Measurements from ENCODE around the gene EMX1. TPM values are rescaled to one million over a fixed set of nuclear protein-coding genes. Genes with fewer than 3 reads are reported as not detected.
A peak's percentile ranks its signal among the peaks of the same experiment; 100 is the strongest.

Gene EMX1
- total and polyA plus RNA-seq, 2 of the 13 experiments (the other 11 are each of a cell fraction or from before 2014, with no cell fraction given), result 0.62 to 4.9 TPM

DNA sequence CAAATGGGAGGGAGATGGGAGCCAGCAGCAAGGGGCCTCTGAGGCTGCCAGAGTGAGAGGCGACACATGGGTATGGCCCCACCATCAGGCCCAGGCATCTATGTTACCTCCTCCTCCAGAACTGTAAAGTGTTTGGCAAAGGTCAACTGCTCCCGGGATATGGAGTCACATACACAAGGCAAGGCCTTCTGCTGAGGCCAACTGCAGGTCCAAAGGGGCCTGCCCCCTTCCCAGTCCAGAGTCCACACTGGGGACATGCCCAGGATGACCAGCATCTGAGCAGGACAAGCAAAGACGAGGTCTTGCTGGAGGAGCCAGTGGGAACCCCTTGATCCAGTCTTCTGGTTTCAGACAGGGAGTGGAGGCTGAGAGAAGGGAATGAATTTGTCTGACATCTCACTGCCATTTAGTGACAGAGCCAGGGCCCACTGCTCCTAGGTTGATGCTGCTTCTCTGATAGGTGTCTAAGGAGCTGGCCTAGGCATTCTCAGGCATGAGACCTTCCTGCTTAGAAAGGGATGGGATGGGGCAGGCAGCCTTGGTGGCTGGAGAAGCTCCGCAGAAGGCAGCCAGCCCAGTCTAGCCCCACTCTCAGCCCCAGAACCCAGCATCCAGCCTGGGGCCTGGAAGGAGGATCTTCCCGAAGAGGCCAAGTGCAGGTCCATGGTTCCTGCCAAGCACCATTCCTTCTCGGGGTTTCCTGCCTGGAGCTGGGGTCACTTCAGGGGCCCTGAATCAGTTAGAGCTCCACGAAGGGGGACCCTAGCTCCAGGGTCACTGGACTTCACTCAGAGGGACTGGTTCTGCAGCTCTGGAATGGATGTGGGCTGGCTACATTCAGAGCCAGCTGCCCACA, 26.4 kb downstream of the EMX1 start (continued):
- no peak for TF ChIP-seq KDM3A (CRISPR knock-in tag; IDR thresholded peaks at IDR 0.05; ENCODE audit: low read depth)
- no peak for TF ChIP-seq ZNF776 (CRISPR knock-in tag; IDR thresholded peaks at IDR 0.05)
- no peak for TF ChIP-seq ZNF589 (CRISPR knock-in tag; conservative IDR thresholded peaks at IDR 0.05)
- no peak for TF ChIP-seq ZNF354B (CRISPR knock-in tag; IDR thresholded peaks at IDR 0.05)
- no peak for TF ChIP-seq ZSCAN29 (CRISPR knock-in tag; conservative IDR thresholded peaks at IDR 0.05)
- TF ChIP-seq, protein P1, sequence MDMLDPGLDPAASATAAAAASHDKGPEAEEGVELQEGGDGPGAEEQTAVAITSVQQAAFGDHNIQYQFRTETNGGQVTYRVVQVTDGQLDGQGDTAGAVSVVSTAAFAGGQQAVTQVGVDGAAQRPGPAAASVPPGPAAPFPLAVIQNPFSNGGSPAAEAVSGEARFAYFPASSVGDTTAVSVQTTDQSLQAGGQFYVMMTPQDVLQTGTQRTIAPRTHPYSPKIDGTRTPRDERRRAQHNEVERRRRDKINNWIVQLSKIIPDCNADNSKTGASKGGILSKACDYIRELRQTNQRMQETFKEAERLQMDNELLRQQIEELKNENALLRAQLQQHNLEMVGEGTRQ (IDR thresholded peaks at IDR 0.05; ENCODE audit: low read depth, low read length), result no peak
- TF ChIP-seq, protein P1 (CRISPR knock-in tag; IDR thresholded peaks at IDR 0.05; ENCODE audit: borderline replicate concordance), result no peak
- no peak for TF ChIP-seq PRMT3 (CRISPR knock-in tag; IDR thresholded peaks at IDR 0.05; ENCODE audit: borderline replicate concordance, low read depth)
- TF ChIP-seq, protein P2, sequence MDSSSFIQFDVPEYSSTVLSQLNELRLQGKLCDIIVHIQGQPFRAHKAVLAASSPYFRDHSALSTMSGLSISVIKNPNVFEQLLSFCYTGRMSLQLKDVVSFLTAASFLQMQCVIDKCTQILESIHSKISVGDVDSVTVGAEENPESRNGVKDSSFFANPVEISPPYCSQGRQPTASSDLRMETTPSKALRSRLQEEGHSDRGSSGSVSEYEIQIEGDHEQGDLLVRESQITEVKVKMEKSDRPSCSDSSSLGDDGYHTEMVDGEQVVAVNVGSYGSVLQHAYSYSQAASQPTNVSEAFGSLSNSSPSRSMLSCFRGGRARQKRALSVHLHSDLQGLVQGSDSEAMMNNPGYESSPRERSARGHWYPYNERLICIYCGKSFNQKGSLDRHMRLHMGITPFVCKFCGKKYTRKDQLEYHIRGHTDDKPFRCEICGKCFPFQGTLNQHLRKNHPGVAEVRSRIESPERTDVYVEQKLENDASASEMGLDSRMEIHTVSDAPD (CRISPR knock-in tag; IDR thresholded peaks at IDR 0.05), result no peak
- TF ChIP-seq ZC3H4 (CRISPR knock-in tag; IDR thresholded peaks at IDR 0.05; ENCODE audit: borderline replicate concordance), result no peak
- peak; percentile 91 for TF ChIP-seq ZNF644 (CRISPR knock-in tag; IDR thresholded peaks at IDR 0.05; ENCODE audit: low read depth)
- TF ChIP-seq ZNF569 (CRISPR knock-in tag; IDR thresholded peaks at IDR 0.05; ENCODE audit: borderline replicate concordance), result no peak
- no peak for TF ChIP-seq ZNF232 (CRISPR knock-in tag; IDR thresholded peaks at IDR 0.05; ENCODE audit: borderline replicate concordance)
- no peak for TF ChIP-seq ZNF296 (CRISPR knock-in tag; conservative IDR thresholded peaks at IDR 0.05)
- TF ChIP-seq ZNF275 (CRISPR knock-in tag; IDR thresholded peaks at IDR 0.05; ENCODE audit: borderline replicate concordance), result no peak
- no peak for TF ChIP-seq ZNF33A (CRISPR knock-in tag; IDR thresholded peaks at IDR 0.05; ENCODE audit: borderline replicate concordance)
- TF ChIP-seq CBX2 (IDR thresholded peaks at IDR 0.05; ENCODE audit: low read depth, low read length), result no peak
- no peak for TF ChIP-seq CBX2 (CRISPR knock-in tag; IDR thresholded peaks at IDR 0.05; ENCODE audit: low read depth)
- TF ChIP-seq IKZF1 (IDR thresholded peaks at IDR 0.05), result no peak
- no peak for TF ChIP-seq NFE2L2 (IDR thresholded peaks at IDR 0.05; ENCODE audit: low read length)
- TF ChIP-seq TERF1 (CRISPR knock-in tag; IDR thresholded peaks at IDR 0.05), result no peak
- peak; percentile 95 for TF ChIP-seq HNF4A (CRISPR knock-in tag; IDR thresholded peaks at IDR 0.05)
- no peak for TF ChIP-seq IRF2 (CRISPR knock-in tag; IDR thresholded peaks at IDR 0.05)
- no peak for TF ChIP-seq POLR2G (IDR thresholded peaks at IDR 0.05; ENCODE audit: low read depth, low read length)
- no peak for TF ChIP-seq ATF7 (IDR thresholded peaks at IDR 0.05)
- no peak for TF ChIP-seq ATF7 (CRISPR knock-in tag; IDR thresholded peaks at IDR 0.05)
- TF ChIP-seq MTF1 (CRISPR knock-in tag; IDR thresholded peaks at IDR 0.05), result no peak

Data from HepG2 (cell line).